Activated CD4-positive, alpha-beta T cell treated with anti-CD3 and anti-CD28 coated beads for 36 hours (primary cell): ENCODE data around the gene BRCA2. TPM values are rescaled to one million over a fixed set of nuclear protein-coding genes. Genes with fewer than 3 reads are reported as not detected.
A peak's percentile ranks its signal among the peaks of the same experiment; 100 is the strongest.

Experiments used
- ATAC-seq: fragments of 200-7000 bp; cut with Tn5 transposase; one replicate; pipeline ENCODE4 v1.10.0; 2021; ENCODE audit warnings: mild to moderate bottlenecking, moderate library complexity
- CTCF ChIA-PET: fragments of 350-600 bp; sonication (Branson Sonifier 250); formaldehyde crosslinking; loops from one replicate; lab custom pipeline; 2021; ENCODE audit warnings: antibody characterized with exemption; lab: Charles Lee
- POLR2A ChIA-PET: fragments of 350-600 bp; sonication (Branson Sonifier 250); formaldehyde crosslinking; loops from one replicate; lab custom pipeline; 2021; ENCODE audit warnings: antibody characterized with exemption, inconsistent platforms; lab: Charles Lee
- DNase-seq: peaks from one replicate; pipeline ENCODE4 v3.0.0-alpha.2; 2020
- H3K27ac Mint-ChIP-seq: one replicate; pipeline ENCODE4 v1.8.0; 2021; ENCODE audit warnings: mixed read lengths
- H3K27me3 Mint-ChIP-seq: one replicate; pipeline ENCODE4 v1.8.0; 2021; ENCODE audit warnings: mixed read lengths
- H3K36me3 Mint-ChIP-seq: one replicate; pipeline ENCODE4 v1.8.0; 2021; ENCODE audit warnings: low read depth, mixed read lengths
- H3K4me1 Mint-ChIP-seq: one replicate; pipeline ENCODE4 v1.8.0; 2021; ENCODE audit warnings: mixed read lengths
- H3K4me3 Mint-ChIP-seq: one replicate; pipeline ENCODE4 v1.8.0; 2021; ENCODE audit warnings: mild to moderate bottlenecking, moderate library complexity, mixed read lengths
- H3K9me3 Mint-ChIP-seq: one replicate; pipeline ENCODE4 v1.8.0; 2021; ENCODE audit warnings: low read depth, mixed read lengths
- intact Hi-C, 2 experiments: fragments of 100-400 bp; cut with DNase I in 1 of 2; cut with micrococcal nuclease in 1 of 2; formaldehyde crosslinking; loops; one replicate each; pipeline versions ENCODE4 v1.14.2 to v1.15.1; 2022 to 2024; cut with DNase I, micrococcal nuclease
- total RNA-seq, 2 experiments: library from RNA; stranded (reverse); gene quantifications; one replicate each; pipeline ENCODE4 v1.2.3, GENCODE V29; 2021

The BRCA2 gene
- total RNA-seq, 2 experiments from 2014 or later = 34.1 to 49.0 TPM

GRCh38 chr13:32447894-32448623 lies 132.8 kb downstream of the BRCA2 start:
- H3K36me3 Mint-ChIP-seq = peaks cover 3% of the 10 kb centered on the region
- intact Hi-C loops = no loop called here
- H3K27ac Mint-ChIP-seq = peak overlapping the region; percentile 32
- peak; percentile 87 for ATAC-seq
- POLR2A ChIA-PET = interaction anchor here (1.3 kb wide), 1 partner anchor 20 kb away, joined by 5 read pairs; the partner anchor contains the start of gene N4BP2L1
- H3K27me3 Mint-ChIP-seq = no peaks in the 10 kb centered on the region
- CTCF ChIA-PET = interaction anchor here (0.6 to 1.1 kb wide), 4 partner anchors 23 to 220 kb away, joined by 3 to 4 read pairs (median 4); no protein-coding TSS in a partner anchor
- no peaks in the 10 kb centered on the region for H3K9me3 Mint-ChIP-seq
- no peak for DNase-seq
- H3K4me3 Mint-ChIP-seq = no peak overlapping the region
- H3K4me1 Mint-ChIP-seq = peaks cover 16% of the 10 kb centered on the region

DNA sequence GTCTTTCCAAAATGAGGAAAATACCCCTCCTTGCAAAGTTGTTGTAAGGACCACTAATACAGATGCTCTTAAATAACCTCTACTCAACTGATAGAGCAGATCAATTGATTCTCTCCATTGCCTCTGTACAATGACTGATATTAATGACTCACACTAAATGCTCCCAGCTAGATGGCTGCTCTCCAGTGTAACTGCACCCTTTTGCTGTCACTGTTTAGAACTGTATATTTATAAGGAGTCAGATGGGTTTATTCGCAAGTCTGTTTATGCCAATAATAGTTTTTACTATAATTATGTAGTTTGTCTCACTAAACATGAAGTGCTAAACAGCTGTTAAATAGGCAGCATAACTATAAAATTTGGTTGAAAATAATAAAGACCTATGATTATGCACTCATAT lies 133.7 kb downstream of the BRCA2 start:
- CTCF ChIA-PET = interaction anchor here (0.6 to 1.1 kb wide), 3 partner anchors 38 to 744 kb away, joined by 3 to 4 read pairs (median 3); no protein-coding TSS in a partner anchor
- peaks cover 4% of the 10 kb centered on the region for H3K36me3 Mint-ChIP-seq
- no peak overlapping the region for H3K27ac Mint-ChIP-seq
- ATAC-seq = no peak
- DNase-seq = no peak
- no peak overlapping the region for H3K4me3 Mint-ChIP-seq
- intact Hi-C loops = no loop called here
- no peaks in the 10 kb centered on the region for H3K9me3 Mint-ChIP-seq
- peaks cover 14% of the 10 kb centered on the region for H3K4me1 Mint-ChIP-seq
- H3K27me3 Mint-ChIP-seq = no peaks in the 10 kb centered on the region
- POLR2A ChIA-PET = no interaction called here

Other genes starting within 250 kb of the BRCA2 start
- not detected for gene ZAR1L, start 145 bp upstream of the BRCA2 start, total RNA-seq
- 10 to 100 TPM; 16.1 to 16.5 TPM for gene N4BP2L1, start 112.6 kb downstream of the BRCA2 start, total RNA-seq
- 100 to 1,000 TPM in 1 of 2 experiments, 10 to 100 TPM in 1; 95.1 to 105 TPM for gene N4BP2L2, start 223.3 kb downstream of the BRCA2 start, total RNA-seq